IPS-NIHi11 (cell line): ENCODE measurements around the gene OTOP3.

ENCODE experiments used
- DNase-seq: peaks from one replicate; pipeline ENCODE4 v3.0.0; 2012; ENCODE audit warnings: mixed read lengths, low spot score

The OTOP3 gene

GRCh38 chr17:74939534-74939933 is 3.8 kb downstream of the OTOP3 start:
- no peak for DNase-seq

DNA sequence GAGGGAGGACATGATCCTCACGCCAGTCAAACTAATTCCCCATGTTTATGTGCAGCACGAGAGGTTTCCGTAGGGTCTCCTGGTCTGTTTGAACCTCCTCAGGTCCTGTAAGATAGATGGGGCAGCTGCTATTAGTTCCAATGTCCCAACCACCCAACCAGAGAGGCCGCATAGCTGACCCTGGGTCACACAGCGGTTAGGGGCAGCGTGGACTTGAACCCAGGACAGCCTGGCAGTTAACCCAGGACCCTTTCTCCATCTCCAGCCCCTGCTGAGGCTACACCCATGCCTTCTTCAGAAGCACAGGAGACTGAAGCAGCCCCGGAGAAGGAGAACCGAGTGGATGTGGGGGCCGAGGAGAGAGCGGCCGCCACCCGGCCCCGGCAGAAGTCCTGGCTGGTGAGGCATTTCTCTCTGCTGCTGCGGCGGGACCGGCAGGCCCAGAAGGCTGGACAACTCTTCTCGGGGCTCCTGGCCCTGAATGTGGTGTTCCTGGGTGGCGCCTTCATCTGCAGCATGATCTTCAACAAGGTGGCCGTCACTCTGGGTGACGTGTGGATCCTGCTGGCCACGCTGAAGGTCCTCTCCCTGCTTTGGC is 5.5 kb downstream of the OTOP3 start:
- DNase-seq = no peak

- no peak for DNase-seq
Measured at GRCh38 chr17:74943808-74944522, 8.3 kb downstream of the OTOP3 start.

- DNase-seq = no peak
Measured at GRCh38 chr17:74945543-74945942, 9.8 kb downstream of the OTOP3 start.

GRCh38 chr17:74946641-74947040 is 10.9 kb downstream of the OTOP3 start:
- no peak for DNase-seq

- DNase-seq = no peak
Measured at GRCh38 chr17:74947041-74947754, 11.5 kb downstream of the OTOP3 start.

DNA sequence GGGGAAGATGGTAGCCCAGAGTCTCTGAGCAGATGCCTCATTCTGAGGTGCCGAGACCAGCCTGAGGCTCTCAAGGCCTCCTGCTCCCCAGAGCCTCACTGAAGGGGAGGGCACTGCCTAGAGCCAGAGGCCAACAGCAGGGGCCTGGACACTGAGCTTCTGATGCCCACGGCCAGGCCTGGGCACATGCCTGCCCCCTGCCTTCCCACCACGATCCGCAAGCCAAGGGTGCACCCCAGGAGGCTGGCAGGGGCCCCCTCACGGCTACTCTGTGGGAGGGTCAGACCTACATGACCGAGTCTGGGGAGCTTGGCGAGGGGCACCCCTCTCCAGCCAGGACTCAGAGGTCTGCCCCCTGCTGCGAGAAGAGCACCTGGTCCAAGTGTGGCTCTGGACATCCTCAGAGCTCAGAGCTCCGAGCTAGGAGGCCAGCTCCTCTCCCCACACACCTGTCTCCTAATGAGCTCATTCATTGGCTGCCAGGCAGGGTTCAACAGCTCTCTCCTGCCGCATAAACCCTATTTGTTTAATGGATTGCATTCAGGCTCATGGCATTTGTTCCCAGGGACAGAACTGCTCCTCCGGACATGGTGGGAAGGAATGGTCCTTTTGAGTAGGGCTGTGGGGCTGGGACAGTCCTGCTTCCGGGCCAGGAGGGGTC is 13.9 kb downstream of the OTOP3 start:
- DNase-seq = no peak

GRCh38 chr17:74950207-74950606 is 14.5 kb downstream of the OTOP3 start:
- DNase-seq = no peak

- no peak for DNase-seq
Measured at GRCh38 chr17:74951065-74951464, 15.4 kb downstream of the OTOP3 start.

- peak; percentile 87 for DNase-seq
Measured at GRCh38 chr17:74951680-74952421, 16.2 kb downstream of the OTOP3 start.

DNA sequence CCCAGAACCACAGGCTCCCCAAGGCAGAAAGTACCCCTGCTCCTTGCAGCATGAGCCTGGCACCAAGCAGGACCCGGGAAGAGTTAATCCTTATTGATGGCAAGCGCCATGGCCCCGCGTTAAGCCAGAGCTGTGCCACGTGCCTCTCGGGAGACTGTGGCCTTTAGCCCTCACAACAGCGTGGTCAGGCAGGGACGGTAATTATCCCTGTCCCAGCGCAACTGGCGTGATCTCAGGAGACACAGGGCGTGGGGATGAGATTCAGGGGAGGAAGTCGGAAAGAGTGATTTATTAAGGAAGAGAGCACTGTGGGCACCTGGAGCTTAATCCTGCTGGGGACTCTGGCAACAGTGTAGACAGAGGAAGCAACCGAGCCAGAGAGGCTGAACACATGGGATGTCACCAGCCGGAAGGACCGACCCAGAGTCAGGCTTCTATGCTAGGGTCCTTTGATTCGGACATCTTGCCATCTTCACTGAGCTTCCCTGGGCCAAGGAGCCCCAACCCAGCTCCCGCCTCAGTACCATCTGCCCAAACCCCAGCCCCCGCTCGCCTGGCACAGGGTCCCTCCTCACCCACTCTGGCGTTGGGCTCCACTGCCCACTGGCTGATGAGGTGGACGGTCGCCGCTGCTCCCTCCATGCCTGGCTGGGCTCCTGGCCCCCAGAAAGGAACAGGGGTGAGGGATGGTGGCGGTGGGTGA is 16.9 kb downstream of the OTOP3 start:
- no peak for DNase-seq

DNA sequence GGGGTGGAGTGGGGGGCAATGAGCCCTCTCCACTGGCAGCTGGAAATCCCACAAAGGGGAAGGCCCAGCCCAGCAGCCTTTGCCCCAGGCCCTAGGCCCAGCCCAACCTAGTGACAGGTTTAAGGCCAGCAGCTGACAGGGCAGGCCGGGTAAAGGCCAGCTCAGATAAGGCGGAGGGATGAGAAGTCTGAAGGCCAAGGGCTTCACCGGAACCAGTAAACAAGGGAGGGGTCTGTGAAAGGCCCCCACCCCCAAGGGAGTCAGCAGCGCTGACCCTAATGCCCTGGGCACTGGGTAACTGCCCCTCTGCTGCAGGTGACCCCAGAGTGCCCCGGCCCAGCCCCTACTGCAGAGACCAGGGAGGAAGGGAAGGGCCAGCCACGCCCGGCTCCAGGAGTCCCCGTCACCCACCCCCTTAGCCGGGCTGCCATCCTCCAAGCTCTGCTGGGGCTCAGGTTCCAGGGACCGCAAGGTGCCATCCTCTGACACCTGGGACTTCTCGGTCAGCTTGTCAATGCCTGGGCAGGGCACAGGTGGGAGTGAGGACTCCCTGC is 17.5 kb downstream of the OTOP3 start:
- DNase-seq = no peak

DNA sequence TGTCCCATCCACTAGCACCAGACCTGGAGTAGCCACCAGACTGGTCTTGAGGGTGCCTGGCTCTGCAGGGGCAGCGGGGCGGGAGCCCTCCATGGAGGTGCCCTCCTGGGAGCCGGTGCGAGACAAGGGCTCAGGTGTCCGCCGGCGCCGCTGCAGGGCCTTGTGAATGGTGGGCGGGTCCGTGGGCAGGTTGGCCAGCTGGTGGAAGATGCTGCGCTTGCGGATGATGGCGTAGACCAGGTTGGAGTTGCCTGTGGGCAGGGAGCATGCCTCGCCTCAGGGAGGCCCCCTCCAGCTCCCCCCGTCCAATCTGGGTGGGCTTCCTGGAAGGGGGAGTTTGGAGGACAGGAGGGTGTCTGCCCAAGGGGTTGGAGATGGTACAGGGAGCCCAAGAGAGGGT is 18.4 kb downstream of the OTOP3 start:
- DNase-seq = no peak

DNA sequence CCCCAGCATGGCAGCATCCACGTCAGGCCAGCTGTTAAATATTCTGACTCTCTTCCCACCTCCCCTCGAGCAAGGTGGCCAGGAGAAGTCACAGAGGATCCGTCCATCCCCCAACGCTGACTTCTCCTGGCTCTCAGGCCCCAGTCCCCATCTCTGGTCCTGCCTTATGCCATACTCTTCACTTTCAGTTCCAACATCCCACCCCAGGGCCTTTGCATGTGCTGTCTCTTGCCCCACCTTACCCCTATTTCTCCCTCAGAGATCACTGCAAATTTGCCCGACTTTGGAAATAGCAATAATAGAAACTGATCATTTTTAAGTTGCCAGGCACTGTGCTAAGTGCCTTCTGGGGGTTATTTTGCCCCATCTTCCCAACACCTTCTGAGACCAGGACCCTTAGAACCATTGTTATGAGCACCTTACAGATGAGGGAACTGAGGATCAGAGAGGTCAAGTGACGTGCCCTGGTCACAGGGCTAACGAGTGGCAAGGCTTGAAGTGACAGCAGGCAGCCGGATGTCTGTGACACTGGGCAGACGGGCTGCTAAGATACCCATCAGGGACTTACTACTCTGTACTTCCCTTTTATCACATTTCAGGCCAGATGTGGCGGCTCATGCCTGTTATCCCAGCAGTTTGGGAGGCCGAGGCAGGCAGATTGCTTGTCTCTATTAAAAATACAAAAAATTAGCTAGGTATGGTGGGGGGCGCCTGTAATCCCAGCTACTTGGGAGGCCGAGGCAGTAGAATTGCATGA is 19.1 kb downstream of the OTOP3 start:
- DNase-seq = no peak

DNA sequence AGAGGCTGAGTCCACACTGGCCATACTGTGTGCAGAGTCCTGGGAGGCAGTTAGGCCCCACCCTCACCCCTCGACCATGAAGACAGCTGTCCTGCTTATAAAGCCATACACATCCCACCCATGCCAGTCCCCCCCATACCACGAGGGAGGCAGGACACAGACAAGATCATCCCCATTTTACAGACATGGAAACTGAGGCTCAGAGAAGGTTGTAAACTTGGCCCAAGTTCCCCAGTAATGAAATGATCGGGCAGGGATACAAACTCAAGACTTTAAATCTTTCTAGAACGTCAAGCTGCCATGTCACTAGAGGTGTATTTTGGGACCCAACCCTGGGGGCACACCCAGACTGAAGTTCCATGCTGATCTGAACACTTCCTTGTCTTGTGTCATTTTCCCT is 20.4 kb downstream of the OTOP3 start:
- no peak for DNase-seq

DNA sequence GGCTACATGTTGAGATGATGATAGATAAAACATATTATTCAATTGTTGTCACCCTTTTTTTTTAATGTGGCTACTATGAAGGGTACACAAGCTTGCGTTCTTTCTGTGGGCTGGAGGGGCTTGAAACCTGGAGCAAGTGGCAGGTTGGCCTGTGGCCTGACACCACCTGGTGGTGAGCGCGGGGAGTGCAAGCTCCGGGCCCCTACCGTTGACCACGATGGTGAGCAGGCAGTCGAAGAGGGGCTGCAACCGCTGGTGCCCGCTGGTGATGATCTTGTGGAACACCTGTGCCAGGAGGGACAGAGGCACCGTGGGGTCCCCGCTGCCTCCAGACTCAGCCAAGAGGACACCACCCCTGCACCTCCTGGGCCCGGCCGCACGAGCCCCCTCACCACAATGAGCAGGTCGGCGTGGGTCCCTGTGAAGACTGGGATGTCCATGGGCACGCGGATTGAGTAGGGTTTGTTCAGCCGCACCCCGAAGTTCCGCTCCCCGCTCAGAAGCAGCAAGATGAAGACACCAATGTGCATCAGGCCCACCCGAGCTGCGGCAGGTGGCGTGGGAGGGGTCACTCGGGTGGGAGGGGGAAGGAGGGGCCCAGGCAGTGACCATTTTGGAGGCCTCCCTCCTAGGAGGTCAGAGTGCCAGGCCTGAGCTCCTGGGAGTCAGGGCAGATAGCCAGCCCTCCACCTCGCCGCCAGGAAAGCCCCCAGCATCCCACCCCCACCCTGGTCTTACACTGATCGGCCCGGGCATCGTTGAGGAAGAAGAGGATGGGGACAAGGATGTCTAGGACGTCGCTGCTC is 22.4 kb downstream of the OTOP3 start:
- DNase-seq = peak; percentile 90

GRCh38 chr17:74959826-74960515 is 24.3 kb downstream of the OTOP3 start:
- DNase-seq = no peak

GRCh38 chr17:74960570-74961342 is 25.1 kb downstream of the OTOP3 start:
- DNase-seq = peak; percentile 75
